ENCODE results near the gene LAMB1. TPM values are rescaled to one million over a fixed set of nuclear protein-coding genes. Genes with fewer than 3 reads are reported as not detected.
A peak's percentile ranks its signal among the peaks of the same experiment; 100 is the strongest.

Gene LAMB1
- total RNA-seq, 6 experiments from 2014 or later = 112 to 134 (median 123) TPM

DNA sequence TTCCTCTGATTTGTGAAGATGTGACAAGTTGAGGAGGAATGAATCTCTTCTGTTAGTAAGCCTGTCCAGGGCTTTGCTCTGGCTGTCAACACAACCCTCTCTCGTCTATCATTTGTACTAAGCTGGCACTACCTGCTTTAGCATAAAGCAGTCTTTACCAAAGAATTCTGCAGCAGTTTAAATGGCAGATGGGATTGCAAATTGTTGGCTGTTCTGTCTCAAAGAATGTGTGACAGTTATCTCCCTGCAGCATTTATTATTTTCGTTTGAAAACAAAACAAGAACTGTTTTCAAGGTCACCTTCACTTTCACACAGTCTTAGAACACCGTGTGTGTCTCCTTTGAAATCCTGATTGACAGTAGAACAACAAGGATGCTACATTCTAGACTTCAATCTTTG is 4.8 kb upstream of the LAMB1 start:
- Mint-ChIP-seq H3K27me3 (ENCODE audit: insufficient read depth) (peaks cover 8% of the 10 kb centered on the region), H3K4me3 (no peak overlapping the region), H3K4me1 (ENCODE audit: low read depth) (peaks cover 23% of the 10 kb centered on the region), H3K36me3 (ENCODE audit: low read depth) (no peaks in the 10 kb centered on the region), H3K9me3 (no peaks in the 10 kb centered on the region), H3K27ac (no peak overlapping the region)
- TF ChIP-seq, protein P1, sequence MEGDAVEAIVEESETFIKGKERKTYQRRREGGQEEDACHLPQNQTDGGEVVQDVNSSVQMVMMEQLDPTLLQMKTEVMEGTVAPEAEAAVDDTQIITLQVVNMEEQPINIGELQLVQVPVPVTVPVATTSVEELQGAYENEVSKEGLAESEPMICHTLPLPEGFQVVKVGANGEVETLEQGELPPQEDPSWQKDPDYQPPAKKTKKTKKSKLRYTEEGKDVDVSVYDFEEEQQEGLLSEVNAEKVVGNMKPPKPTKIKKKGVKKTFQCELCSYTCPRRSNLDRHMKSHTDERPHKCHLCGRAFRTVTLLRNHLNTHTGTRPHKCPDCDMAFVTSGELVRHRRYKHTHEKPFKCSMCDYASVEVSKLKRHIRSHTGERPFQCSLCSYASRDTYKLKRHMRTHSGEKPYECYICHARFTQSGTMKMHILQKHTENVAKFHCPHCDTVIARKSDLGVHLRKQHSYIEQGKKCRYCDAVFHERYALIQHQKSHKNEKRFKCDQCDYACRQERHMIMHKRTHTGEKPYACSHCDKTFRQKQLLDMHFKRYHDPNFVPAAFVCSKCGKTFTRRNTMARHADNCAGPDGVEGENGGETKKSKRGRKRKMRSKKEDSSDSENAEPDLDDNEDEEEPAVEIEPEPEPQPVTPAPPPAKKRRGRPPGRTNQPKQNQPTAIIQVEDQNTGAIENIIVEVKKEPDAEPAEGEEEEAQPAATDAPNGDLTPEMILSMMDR (IDR thresholded peaks at IDR 0.05) = no peak
- no peak for DNase-seq

DNA sequence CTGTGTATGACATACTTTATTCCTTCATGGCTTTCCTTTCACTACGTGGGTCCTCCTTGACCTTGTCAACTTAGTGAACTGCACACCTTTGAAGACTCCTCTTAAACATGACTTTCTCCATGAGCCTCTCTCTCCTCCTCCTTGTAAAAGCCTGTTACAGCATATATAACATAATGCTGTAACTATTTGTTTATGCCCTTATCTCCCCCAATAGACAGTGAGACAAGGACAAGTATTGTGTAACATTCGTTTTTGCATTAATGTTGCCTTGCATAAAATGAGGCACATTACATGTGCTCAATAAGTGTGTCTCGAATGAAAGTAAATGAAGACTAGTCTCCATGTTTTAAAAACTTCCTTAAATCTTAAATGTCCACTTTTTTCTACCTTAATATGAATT is 4.3 kb upstream of the LAMB1 start:
- H3K27me3 Mint-ChIP-seq (ENCODE audit: insufficient read depth) = peaks cover 8% of the 10 kb centered on the region
- H3K4me3 Mint-ChIP-seq = no peak overlapping the region

DNA sequence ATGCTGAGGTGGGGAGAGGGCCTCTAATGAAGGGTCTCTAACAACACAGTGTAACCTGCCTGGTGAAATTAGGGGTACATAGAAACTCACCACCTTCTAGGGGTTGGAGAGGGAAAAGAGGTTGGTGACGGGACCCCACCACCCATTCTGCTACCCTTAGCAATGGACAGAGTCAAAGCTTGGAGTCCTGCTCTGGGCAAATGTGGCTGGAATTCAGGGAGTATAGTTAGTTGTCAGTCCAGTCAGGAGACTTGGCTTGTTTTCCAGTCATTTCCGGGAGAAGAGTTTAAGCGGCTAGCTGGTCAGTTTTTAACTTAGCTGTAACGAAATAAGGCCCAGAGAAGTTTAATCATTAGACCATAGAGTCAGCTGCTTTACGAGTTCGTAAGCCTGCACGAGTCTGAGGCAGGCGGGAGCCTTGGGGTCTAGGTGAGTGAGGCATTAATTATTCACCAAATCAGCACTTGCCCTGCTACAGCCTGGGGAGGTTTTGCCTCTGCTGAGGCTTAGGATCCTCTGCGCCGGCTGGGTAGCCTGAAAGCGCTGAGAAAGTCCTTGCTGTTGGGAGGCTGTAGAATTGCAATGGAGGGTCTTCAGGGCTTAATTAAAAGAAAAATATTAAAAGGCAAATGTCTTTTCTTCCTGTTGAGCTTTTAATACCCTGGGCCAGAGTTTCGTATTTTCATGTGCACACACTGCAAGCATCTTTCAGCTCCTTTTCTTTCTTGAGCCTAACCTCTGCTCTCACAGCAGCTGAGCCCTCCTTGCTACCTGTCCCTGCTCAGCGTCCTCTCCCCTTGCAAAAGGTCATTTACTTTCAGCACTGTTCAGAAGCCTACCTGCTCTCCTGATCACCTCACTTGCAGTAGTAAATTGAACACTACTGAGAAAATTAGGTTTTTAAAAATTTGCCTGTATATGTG is 1.5 kb upstream of the LAMB1 start:
- peak overlapping the region; percentile 23 for H3K27ac Mint-ChIP-seq
- H3K36me3 Mint-ChIP-seq (ENCODE audit: low read depth) = no peaks in the 10 kb centered on the region; the same call in 1 of the 2 replicates
- TF ChIP-seq, protein P1 (IDR thresholded peaks at IDR 0.05) = no peak
- peaks cover 40% of the 10 kb centered on the region for H3K4me1 Mint-ChIP-seq (ENCODE audit: low read depth)
- no peaks in the 10 kb centered on the region for H3K9me3 Mint-ChIP-seq
- H3K27me3 Mint-ChIP-seq (ENCODE audit: insufficient read depth) = peaks cover 8% of the 10 kb centered on the region
- peak overlapping the region; percentile 96 for H3K4me3 Mint-ChIP-seq
- DNase-seq = peak; percentile 54

More for the DNA sequence above, 4.3 kb upstream of the LAMB1 start:
- DNase-seq = no peak
- H3K4me1 Mint-ChIP-seq (ENCODE audit: low read depth) = peaks cover 18% of the 10 kb centered on the region
- no peak overlapping the region for H3K27ac Mint-ChIP-seq
- TF ChIP-seq, protein P1 (IDR thresholded peaks at IDR 0.05) = no peak
- no peaks in the 10 kb centered on the region for H3K9me3 Mint-ChIP-seq
- no peaks in the 10 kb centered on the region for H3K36me3 Mint-ChIP-seq (ENCODE audit: low read depth)

DNA sequence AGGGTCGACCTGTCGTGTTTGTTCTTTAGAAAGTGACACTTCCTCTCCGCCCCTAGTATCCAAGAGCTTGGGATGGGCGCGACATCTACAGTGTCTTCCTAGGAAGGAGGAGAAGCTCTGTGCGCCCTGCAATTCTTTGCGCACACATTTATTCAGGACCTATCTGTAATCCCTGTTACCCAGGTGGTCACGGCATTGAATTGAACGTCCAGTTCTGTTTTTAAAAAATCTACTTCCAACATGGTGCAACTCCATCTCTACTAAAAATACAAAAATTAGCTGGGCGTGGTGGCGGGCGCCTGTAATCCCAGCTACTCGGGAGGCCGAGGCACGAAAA is 606 bp upstream of the LAMB1 start:
- Mint-ChIP-seq H3K4me3 (peak overlapping the region; percentile 96), H3K9me3 (no peaks in the 10 kb centered on the region), H3K27ac (peak overlapping the region; percentile 32; the same call in 1 of the 2 replicates), H3K27me3 (ENCODE audit: insufficient read depth) (peaks cover 8% of the 10 kb centered on the region), H3K4me1 (ENCODE audit: low read depth) (peaks cover 49% of the 10 kb centered on the region), H3K36me3 (ENCODE audit: low read depth) (peaks cover 7% of the 10 kb centered on the region)
- TF ChIP-seq, protein P1 (IDR thresholded peaks at IDR 0.05) = no peak
- DNase-seq = no peak

DNA sequence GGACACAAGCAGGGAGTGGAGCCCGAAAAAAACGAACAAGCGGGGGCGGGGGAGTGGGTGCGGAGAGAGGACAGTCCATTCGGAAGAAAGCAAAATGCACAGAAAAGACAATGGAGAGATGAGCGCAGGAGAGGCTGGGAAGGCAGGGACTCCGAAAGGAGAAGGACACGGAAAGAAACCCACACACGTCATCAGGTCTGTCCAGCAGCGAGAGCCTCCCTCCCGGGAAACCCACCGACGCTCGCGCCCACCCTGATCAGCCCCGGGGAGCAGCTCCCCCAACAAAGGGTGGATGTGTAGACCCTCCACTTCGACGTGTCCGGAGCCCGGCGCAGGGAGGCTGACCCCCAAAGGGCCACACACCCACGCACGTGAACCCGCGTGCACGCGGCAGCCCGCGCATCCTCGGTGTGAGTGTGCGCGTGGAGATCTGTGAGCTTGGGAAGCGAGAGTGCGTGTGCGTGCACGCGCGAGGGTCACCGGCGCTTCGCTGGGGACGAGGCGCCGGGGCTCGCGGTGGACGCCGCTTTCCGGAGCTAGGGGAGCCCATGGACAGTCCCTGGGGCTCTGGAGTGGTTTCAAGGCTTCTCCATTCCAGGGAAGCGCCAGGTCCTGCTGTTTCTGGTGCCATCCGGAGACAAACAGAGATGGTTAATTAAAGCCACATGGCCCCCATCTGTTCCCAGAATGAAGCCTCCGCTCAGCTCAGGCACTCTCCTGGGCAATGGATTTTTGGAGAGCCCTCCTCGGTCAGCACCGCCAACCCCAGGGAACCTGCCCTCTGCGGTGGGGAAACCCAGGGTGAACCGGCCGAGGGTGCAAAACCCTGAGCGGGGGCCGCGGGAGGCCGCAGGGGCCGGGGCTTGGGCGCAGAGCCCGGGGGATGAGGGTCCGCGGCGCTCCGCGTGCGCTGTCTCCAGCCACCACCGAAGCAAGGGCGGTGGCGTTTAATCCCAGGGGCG is 916 bp downstream of the LAMB1 start:
- Mint-ChIP-seq H3K9me3 (no peaks in the 10 kb centered on the region), H3K27me3 (ENCODE audit: insufficient read depth) (peaks cover 8% of the 10 kb centered on the region), H3K4me1 (ENCODE audit: low read depth) (peaks cover 61% of the 10 kb centered on the region), H3K4me3 (peak overlapping the region; percentile 96), H3K27ac (peak overlapping the region; percentile 83), H3K36me3 (ENCODE audit: low read depth) (peaks cover 19% of the 10 kb centered on the region)
- peak; percentile 54 for DNase-seq
- TF ChIP-seq, protein P1 (IDR thresholded peaks at IDR 0.05) = no peak

All from HFFc6 (cell line).